HEK293 (cell line): ENCODE data around the gene ZNF768.
A peak's percentile ranks its signal among the peaks of the same experiment; 100 is the strongest.

Experiments
- CTCF ChIA-PET: fragments of 350-600 bp; formaldehyde crosslinking; extraction: SDS; loops from one replicate; lab custom pipeline; 2021; ENCODE audit warnings: antibody characterized with exemption; lab: Yijun Ruan, JAX
- POLR2A ChIA-PET: fragments of 300-600 bp; formaldehyde crosslinking; extraction: SDS; loops from one replicate; lab custom pipeline; 2020; ENCODE audit warnings: antibody characterized with exemption, inconsistent platforms; lab: Yijun Ruan, JAX
- H3K27ac ChIP-seq: fragments of 200-500 bp; sonication (Bioruptor generic); 2 replicates; pipeline ENCODE4 v1.5.1; 2014; ENCODE audit warnings: low read depth, low read length, control low read depth, inconsistent platforms; ENCODE audit errors: extremely low read depth
- H3K36me3 ChIP-seq, 2 experiments: fragments of 200-500 bp in 1 of 2; sonication (Bioruptor generic) in 1 of 2; 1 replicate in 1 of 2; 2 replicates in 1 of 2; pipeline ENCODE4 v1.5.1; 2014 to 2017; ENCODE audit warnings: inconsistent platforms in 2 of 2, low read length in 2 of 2; ENCODE audit not compliant: control insufficient read depth in 2 of 2, insufficient read depth in 1 of 2
- H3K4me1 ChIP-seq: fragments of 200-500 bp; sonication (Bioruptor generic); 2 replicates; pipeline ENCODE4 v1.5.1; 2014; ENCODE audit warnings: mild to moderate bottlenecking, low read length, inconsistent platforms; ENCODE audit not compliant: control insufficient read depth, insufficient read depth
- H3K4me3 ChIP-seq: 2 replicates; pipeline ENCODE4 v1.5.1; 2011; ENCODE audit warnings: low read depth, mild to moderate bottlenecking, control low read depth, low read length, moderate library complexity
- H3K9me3 ChIP-seq: fragments of 200-500 bp; sonication (Bioruptor generic); 2 replicates; pipeline ENCODE4 v1.5.1; 2014; ENCODE audit warnings: low read depth, low read length, inconsistent platforms; ENCODE audit not compliant: control insufficient read depth, insufficient read depth
- GLIS2 ChIP-seq: fragments of 450-650 bp; formaldehyde crosslinking; IDR thresholded peaks from 2 replicates; pipeline ENCODE4 v1.5.1; 2016; ENCODE audit warnings: missing biosample characterization, missing genetic modification characterization
- HIC1 ChIP-seq: fragments of 450-650 bp; formaldehyde crosslinking; IDR thresholded peaks from 2 replicates; pipeline ENCODE4 v1.5.1; 2016; ENCODE audit warnings: missing biosample characterization, missing genetic modification characterization
- KLF10 ChIP-seq: fragments of 450-650 bp; IDR thresholded peaks from 2 replicates; pipeline ENCODE4 v1.5.1; 2018; ENCODE audit warnings: missing biosample characterization, mild to moderate bottlenecking, missing genetic modification characterization
- RBAK ChIP-seq: fragments of 450-650 bp; formaldehyde crosslinking; IDR thresholded peaks from 2 replicates; pipeline ENCODE4 v1.5.1; 2016; ENCODE audit warnings: missing biosample characterization, missing genetic modification characterization
- SCRT1 ChIP-seq: fragments of 450-650 bp; formaldehyde crosslinking; IDR thresholded peaks from 2 replicates; pipeline ENCODE4 v1.5.1; 2016; ENCODE audit warnings: missing biosample characterization, missing genetic modification characterization, borderline replicate concordance
- TCF7L2 ChIP-seq: IDR thresholded peaks from 2 replicates; pipeline ENCODE4 v1.6.1; 2011; ENCODE audit warnings: low read depth, mild to moderate bottlenecking, inconsistent platforms, low read length, moderate library complexity, borderline replicate concordance
- YY2 ChIP-seq: fragments of 450-650 bp; formaldehyde crosslinking; IDR thresholded peaks from 2 replicates; pipeline ENCODE4 v1.5.1; 2016; ENCODE audit warnings: missing biosample characterization, missing genetic modification characterization
- ZBTB11 ChIP-seq: fragments of 450-650 bp; formaldehyde crosslinking; conservative IDR thresholded peaks from 2 replicates; pipeline ENCODE4 v1.5.1; 2016; ENCODE audit warnings: low read depth, missing biosample characterization, missing genetic modification characterization
- ZBTB6 ChIP-seq: fragments of 450-650 bp; formaldehyde crosslinking; IDR thresholded peaks from 2 replicates; pipeline ENCODE4 v1.5.1; 2017; ENCODE audit warnings: missing biosample characterization, missing genetic modification characterization
- ZFP41 ChIP-seq: fragments of 450-650 bp; formaldehyde crosslinking; IDR thresholded peaks from 2 replicates; pipeline ENCODE4 v1.5.1; 2016; ENCODE audit warnings: missing biosample characterization, missing genetic modification characterization, borderline replicate concordance
- ZNF132 ChIP-seq: fragments of 450-650 bp; formaldehyde crosslinking; IDR thresholded peaks from 2 replicates; pipeline ENCODE4 v1.5.1; 2017; ENCODE audit warnings: missing biosample characterization, missing genetic modification characterization, borderline replicate concordance
- ZNF175 ChIP-seq: fragments of 450-650 bp; formaldehyde crosslinking; IDR thresholded peaks from 2 replicates; pipeline ENCODE4 v1.5.1; 2016; ENCODE audit warnings: missing biosample characterization, missing genetic modification characterization
- ZNF302 ChIP-seq: fragments of 450-650 bp; formaldehyde crosslinking; IDR thresholded peaks from 2 replicates; pipeline ENCODE4 v1.5.1; 2016; ENCODE audit warnings: missing biosample characterization, missing genetic modification characterization, low read depth
- ZNF404 ChIP-seq: fragments of 450-650 bp; formaldehyde crosslinking; IDR thresholded peaks from 2 replicates; pipeline ENCODE4 v1.5.1; 2017; ENCODE audit warnings: missing biosample characterization, missing genetic modification characterization
- ZNF501 ChIP-seq: fragments of 450-650 bp; formaldehyde crosslinking; IDR thresholded peaks from 2 replicates; pipeline ENCODE4 v1.5.1; 2016; ENCODE audit warnings: missing biosample characterization, missing genetic modification characterization
- ZNF521 ChIP-seq: fragments of 450-650 bp; formaldehyde crosslinking; IDR thresholded peaks from 2 replicates; pipeline ENCODE4 v1.5.1; 2017; ENCODE audit warnings: missing biosample characterization, mild to moderate bottlenecking, missing genetic modification characterization
- ZNF555 ChIP-seq: fragments of 450-650 bp; formaldehyde crosslinking; conservative IDR thresholded peaks from 2 replicates; pipeline ENCODE4 v1.5.1; 2017; ENCODE audit warnings: missing biosample characterization, mild to moderate bottlenecking, missing genetic modification characterization, inconsistent platforms
- ZNF664 ChIP-seq: fragments of 450-650 bp; formaldehyde crosslinking; IDR thresholded peaks from 2 replicates; pipeline ENCODE4 v1.5.1; 2016; ENCODE audit warnings: missing biosample characterization, missing genetic modification characterization
- ZNF837 ChIP-seq: fragments of 450-650 bp; formaldehyde crosslinking; IDR thresholded peaks from 2 replicates; pipeline ENCODE4 v1.5.1; 2016; ENCODE audit warnings: missing biosample characterization, missing genetic modification characterization
- ZNF843 ChIP-seq: fragments of 450-650 bp; formaldehyde crosslinking; IDR thresholded peaks from 2 replicates; pipeline ENCODE4 v1.5.1; 2016; ENCODE audit warnings: missing biosample characterization, missing genetic modification characterization
- TF ChIP-seq, protein P1 (sequence below): fragments of 450-650 bp; formaldehyde crosslinking; IDR thresholded peaks from 2 replicates; pipeline ENCODE4 v1.5.1; 2016; ENCODE audit warnings: missing biosample characterization, missing genetic modification characterization
- TF ChIP-seq, protein P2 (sequence below): fragments of 450-650 bp; formaldehyde crosslinking; conservative IDR thresholded peaks from 2 replicates; pipeline ENCODE4 v1.5.1; 2016; ENCODE audit warnings: low read depth, missing biosample characterization, missing genetic modification characterization

The ZNF768 gene

GRCh38 chr16:30534368-30535105, 8.2 kb upstream of the ZNF768 start, which contains the start of gene ZNF747:
Gene ZNF747, minus strand, starts transcription at chr16:30534858. Its CDS starts 179 bp downstream, at chr16:30534679.
- Histone ChIP-seq H3K4me3 (peak within 1 kb of the TSS; percentile 59), H3K4me1 (peaks cover 2% of the 10 kb centered on the region; the same call in 1 of the 2 replicates), H3K36me3 (peaks cover 6 to 30% of the 10 kb centered on the region in 2 experiments; a peak in 2 of 3 replicates), H3K27ac (peak within 1 kb of the TSS; percentile 91), H3K9me3 (no peaks in the 10 kb centered on the region)
- POLR2A ChIA-PET: interaction anchor here (0.7 to 3.7 kb wide), 15 partner anchors 7 to 164 kb away, joined by 3 to 69 read pairs (median 7); partner anchors contain the start of genes DCTPP1, SEPHS2, TBC1D10B and ZNF688
- CTCF ChIA-PET: interaction anchor here (0.6 to 2.9 kb wide), 11 partner anchors 9 to 421 kb away, joined by 3 to 11 read pairs (median 4); partner anchors contain the start of gene ZNF688
- TF ChIP-seq ZFP41 (tag by site-specific recombination) (no peak), TCF7L2 (peak; percentile 38; the same call in 1 of the 2 replicates), ZNF521 (tag by site-specific recombination) (no peak), HIC1 (tag by site-specific recombination) (peak; percentile 80; the same call in 1 of the 2 replicates), ZNF132 (tag by site-specific recombination) (no peak), RBAK (no peak; the same call in 1 of the 2 replicates), ZNF664 (tag by site-specific recombination) (no peak), ZNF302 (tag by site-specific recombination) (no peak), YY2 (tag by site-specific recombination) (peak; percentile 93), ZNF555 (tag by site-specific recombination) (no peak), SCRT1 (tag by site-specific recombination) (no peak), ZBTB6 (peak; percentile 68; the same call in 1 of the 2 replicates), GLIS2 (peak; percentile 73), ZNF837 (tag by site-specific recombination) (no peak), ZBTB11 (tag by site-specific recombination) (peak; percentile 96), ZNF404 (tag by site-specific recombination) (no peak), KLF10 (tag by site-specific recombination) (peak; percentile 83), ZNF501 (tag by site-specific recombination) (peak; percentile 72), ZNF843 (tag by site-specific recombination) (peak; percentile 60), ZNF175 (tag by site-specific recombination) (no peak)
- TF ChIP-seq, protein P1, sequence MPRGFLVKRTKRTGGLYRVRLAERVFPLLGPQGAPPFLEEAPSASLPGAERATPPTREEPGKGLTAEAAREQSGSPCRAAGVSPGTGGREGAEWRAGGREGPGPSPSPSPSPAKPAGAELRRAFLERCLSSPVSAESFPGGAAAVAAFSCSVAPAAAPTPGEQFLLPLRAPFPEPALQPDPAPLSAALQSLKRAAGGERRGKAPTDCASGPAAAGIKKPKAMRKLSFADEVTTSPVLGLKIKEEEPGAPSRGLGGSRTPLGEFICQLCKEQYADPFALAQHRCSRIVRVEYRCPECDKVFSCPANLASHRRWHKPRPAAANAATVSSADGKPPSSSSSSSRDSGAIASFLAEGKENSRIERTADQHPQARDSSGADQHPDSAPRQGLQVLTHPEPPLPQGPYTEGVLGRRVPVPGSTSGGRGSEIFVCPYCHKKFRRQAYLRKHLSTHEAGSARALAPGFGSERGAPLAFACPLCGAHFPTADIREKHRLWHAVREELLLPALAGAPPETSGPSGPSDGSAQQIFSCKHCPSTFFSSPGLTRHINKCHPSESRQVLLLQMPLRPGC (tag by site-specific recombination): no peak; the same call in 1 of the 2 replicates
- TF ChIP-seq, protein P2, sequence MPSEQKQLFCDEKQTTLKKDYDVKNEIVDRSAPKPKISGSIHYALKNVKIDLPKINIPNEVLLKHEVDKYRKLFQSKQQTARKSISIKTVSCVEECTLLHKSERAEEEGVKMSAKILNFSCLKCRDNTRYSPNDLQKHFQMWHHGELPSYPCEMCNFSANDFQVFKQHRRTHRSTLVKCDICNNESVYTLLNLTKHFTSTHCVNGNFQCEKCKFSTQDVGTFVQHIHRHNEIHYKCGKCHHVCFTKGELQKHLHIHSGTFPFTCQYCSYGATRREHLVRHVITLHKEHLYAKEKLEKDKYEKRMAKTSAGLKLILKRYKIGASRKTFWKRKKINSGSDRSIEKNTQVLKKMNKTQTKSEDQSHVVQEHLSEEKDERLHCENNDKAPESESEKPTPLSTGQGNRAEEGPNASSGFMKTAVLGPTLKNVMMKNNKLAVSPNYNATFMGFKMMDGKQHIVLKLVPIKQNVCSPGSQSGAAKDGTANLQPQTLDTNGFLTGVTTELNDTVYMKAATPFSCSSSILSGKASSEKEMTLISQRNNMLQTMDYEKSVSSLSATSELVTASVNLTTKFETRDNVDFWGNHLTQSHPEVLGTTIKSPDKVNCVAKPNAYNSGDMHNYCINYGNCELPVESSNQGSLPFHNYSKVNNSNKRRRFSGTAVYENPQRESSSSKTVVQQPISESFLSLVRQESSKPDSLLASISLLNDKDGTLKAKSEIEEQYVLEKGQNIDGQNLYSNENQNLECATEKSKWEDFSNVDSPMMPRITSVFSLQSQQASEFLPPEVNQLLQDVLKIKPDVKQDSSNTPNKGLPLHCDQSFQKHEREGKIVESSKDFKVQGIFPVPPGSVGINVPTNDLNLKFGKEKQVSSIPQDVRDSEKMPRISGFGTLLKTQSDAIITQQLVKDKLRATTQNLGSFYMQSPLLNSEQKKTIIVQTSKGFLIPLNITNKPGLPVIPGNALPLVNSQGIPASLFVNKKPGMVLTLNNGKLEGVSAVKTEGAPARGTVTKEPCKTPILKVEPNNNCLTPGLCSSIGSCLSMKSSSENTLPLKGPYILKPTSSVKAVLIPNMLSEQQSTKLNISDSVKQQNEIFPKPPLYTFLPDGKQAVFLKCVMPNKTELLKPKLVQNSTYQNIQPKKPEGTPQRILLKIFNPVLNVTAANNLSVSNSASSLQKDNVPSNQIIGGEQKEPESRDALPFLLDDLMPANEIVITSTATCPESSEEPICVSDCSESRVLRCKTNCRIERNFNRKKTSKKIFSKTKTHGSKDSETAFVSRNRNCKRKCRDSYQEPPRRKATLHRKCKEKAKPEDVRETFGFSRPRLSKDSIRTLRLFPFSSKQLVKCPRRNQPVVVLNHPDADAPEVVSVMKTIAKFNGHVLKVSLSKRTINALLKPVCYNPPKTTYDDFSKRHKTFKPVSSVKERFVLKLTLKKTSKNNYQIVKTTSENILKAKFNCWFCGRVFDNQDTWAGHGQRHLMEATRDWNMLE (tag by site-specific recombination): peak; percentile 67; the same call in 1 of the 2 replicates
